ENCODE results near the gene CDC20B. TPM values are rescaled to one million over a fixed set of nuclear protein-coding genes. Genes with fewer than 3 reads are reported as not detected.

Gene CDC20B
- total RNA-seq, 4 donors from 2014 or later = not detected

GRCh38 chr5:55175781-55176175, 2.8 kb upstream of the CDC20B start:
- TF ChIP-seq CTCF (IDR thresholded peaks at IDR 0.05) (no peak), POLR2A (IDR thresholded peaks at IDR 0.05) (no peak)
- Histone ChIP-seq H3K9me3 (no peaks in the 10 kb centered on the region), H3K4me1 (peaks cover 11 to 40% (median 26%) of the 10 kb centered on the region in 3 donors), H3K27ac (no peak overlapping the region), H3K4me3 (peak overlapping the region; percentile 9 to 62 (median 24)), H3K27me3 (peaks cover 3 to 98% (median 22%) of the 10 kb centered on the region in 4 donors), H3K36me3 (no peaks in the 10 kb centered on the region)
- no peak for DNase-seq
- intact Hi-C loops (cut with DNase I) = no loop called here
- WGBS, 2 donors = 8 to 11% methylated on average over 7 of the region's 7 CpGs

GRCh38 chr5:55173687-55174230, 782 bp upstream of the CDC20B start:
- 17 to 23% methylated on average over 5 to 8 of the region's 8 CpGs for WGBS, 2 donors
- TF ChIP-seq POLR2A (IDR thresholded peaks at IDR 0.05) (no peak), CTCF (IDR thresholded peaks at IDR 0.05) (no peak)
- H3K4me1 ChIP-seq = peaks cover 11 to 40% (median 26%) of the 10 kb centered on the region in 3 donors
- no peaks in the 10 kb centered on the region for H3K36me3 ChIP-seq
- no peak overlapping the region for H3K27ac ChIP-seq
- peaks cover 3 to 83% (median 22%) of the 10 kb centered on the region in 4 donors for H3K27me3 ChIP-seq
- no peak for DNase-seq
- no peaks in the 10 kb centered on the region for H3K9me3 ChIP-seq
- H3K4me3 ChIP-seq = peak overlapping the region; percentile 25 to 66 (median 48)
- intact Hi-C loops (cut with DNase I) = no loop called here

- peak overlapping the region; percentile 25 to 66 (median 48) for H3K4me3 ChIP-seq
These were observed 702 bp downstream of the CDC20B start for GRCh38 chr5:55172051-55172899.

GRCh38 chr5:55171471-55171870, 1.5 kb downstream of the CDC20B start:
- WGBS, 2 donors = 22 to 31% methylated on average over 2 of the region's 2 CpGs
- Histone ChIP-seq H3K4me3 (no peak overlapping the region), H3K27ac (no peak overlapping the region), H3K36me3 (no peaks in the 10 kb centered on the region), H3K4me1 (peaks cover 11 to 33% (median 24%) of the 10 kb centered on the region in 3 donors), H3K27me3 (peaks cover 3 to 61% (median 20%) of the 10 kb centered on the region in 4 donors), H3K9me3 (no peaks in the 10 kb centered on the region)
- no peak for DNase-seq
- intact Hi-C loops (cut with DNase I) = no loop called here
- no peak for TF ChIP-seq CTCF (IDR thresholded peaks at IDR 0.05)
- no peak for TF ChIP-seq POLR2A (IDR thresholded peaks at IDR 0.05)

More at GRCh38 chr5:55172051-55172899, 702 bp downstream of the CDC20B start:
- H3K36me3 ChIP-seq = no peaks in the 10 kb centered on the region
- peaks cover 11 to 40% (median 26%) of the 10 kb centered on the region in 3 donors for H3K4me1 ChIP-seq
- 4 to 5% methylated on average over 15 of the region's 15 CpGs for WGBS, 2 donors
- H3K27me3 ChIP-seq = peaks cover 3 to 69% (median 22%) of the 10 kb centered on the region in 4 donors
- H3K27ac ChIP-seq = no peak overlapping the region
- TF ChIP-seq POLR2A (IDR thresholded peaks at IDR 0.05) (no peak), CTCF (IDR thresholded peaks at IDR 0.05) (peak; percentile 71 to 91 (median 81))
- peak; percentile 2 for DNase-seq
- no peaks in the 10 kb centered on the region for H3K9me3 ChIP-seq
- intact Hi-C loops (cut with DNase I) = no loop called here

GRCh38 chr5:55162666-55163065, 10.3 kb downstream of the CDC20B start:
- WGBS, 2 donors = 81 to 82% methylated on average over 4 of the region's 4 CpGs
- H3K4me1 ChIP-seq = peaks cover 0 to 24% (median 0%) of the 10 kb centered on the region in 3 donors
- peaks cover 0 to 10% (median 0%) of the 10 kb centered on the region in 4 donors for H3K27me3 ChIP-seq
- H3K27ac ChIP-seq = no peak overlapping the region
- intact Hi-C loops (cut with DNase I) = no loop called here
- DNase-seq = no peak
- H3K9me3 ChIP-seq = no peaks in the 10 kb centered on the region
- H3K4me3 ChIP-seq = no peak overlapping the region
- H3K36me3 ChIP-seq = no peaks in the 10 kb centered on the region
- no peak for TF ChIP-seq POLR2A (IDR thresholded peaks at IDR 0.05)
- TF ChIP-seq CTCF (IDR thresholded peaks at IDR 0.05) = no peak
